HUES6 (cell line): ENCODE data around the gene RALA.
"Not testable (repeated sequence)": the region's sequence is repeated elsewhere in the genome, so short reads cannot be mapped to it uniquely, and the experiment has no call there.

ENCODE experiments used
- H3K27ac ChIP-seq: 2 replicates; pipeline ENCODE4 v1.7.0; 2013; ENCODE audit warnings: low read depth, mild to moderate bottlenecking, low read length, inconsistent platforms
- H3K27me3 ChIP-seq: 2 replicates; pipeline ENCODE4 v1.6.1; 2013; ENCODE audit warnings: low read length; ENCODE audit not compliant: control insufficient read depth, insufficient read depth
- H3K36me3 ChIP-seq: 2 replicates; pipeline ENCODE4 v1.6.1; 2013; ENCODE audit warnings: low read length; ENCODE audit not compliant: control insufficient read depth, insufficient read depth
- H3K4me1 ChIP-seq: 2 replicates; pipeline ENCODE4 v1.6.1; 2013; ENCODE audit warnings: low read length; ENCODE audit not compliant: control insufficient read depth, insufficient read depth
- H3K4me3 ChIP-seq: 2 replicates; pipeline ENCODE4 v1.5.1; 2013; ENCODE audit warnings: low read depth, low read length
- H3K9ac ChIP-seq: one replicate; pipeline ENCODE4 v1.6.1; 2013; ENCODE audit warnings: mild to moderate bottlenecking, low read length
- H3K9me3 ChIP-seq: 2 replicates; pipeline ENCODE4 v1.6.1; 2013; ENCODE audit warnings: low read depth, low read length; ENCODE audit not compliant: control insufficient read depth, insufficient read depth

RALA gene

GRCh38 chr7:39753237-39753636 lies 129.9 kb downstream of the RALA start:
- not testable (repeated sequence) for H3K27me3 ChIP-seq, H3K9ac ChIP-seq, H3K27ac ChIP-seq, H3K36me3 ChIP-seq, H3K9me3 ChIP-seq, H3K4me3 ChIP-seq
- peaks cover 40% of the 10 kb centered on the region for H3K4me1 ChIP-seq

GRCh38 chr7:39753823-39754325 lies 130.5 kb downstream of the RALA start:
- Histone ChIP-seq H3K4me1 (peaks cover 42% of the 10 kb centered on the region), H3K27ac (no peak overlapping the region), H3K4me3 (no peak overlapping the region), H3K9ac (no peak overlapping the region), H3K27me3 (no peaks in the 10 kb centered on the region), H3K36me3 (no peaks in the 10 kb centered on the region), H3K9me3 (peaks cover 4% of the 10 kb centered on the region; the same call in 1 of the 2 replicates)

- Histone ChIP-seq H3K9me3 (peaks cover 4% of the 10 kb centered on the region; the same call in 1 of the 2 replicates), H3K27ac (no peak overlapping the region), H3K4me1 (peaks cover 39% of the 10 kb centered on the region), H3K36me3 (no peaks in the 10 kb centered on the region), H3K27me3 (no peaks in the 10 kb centered on the region), H3K9ac (no peak overlapping the region), H3K4me3 (no peak overlapping the region)
These were observed 131.2 kb downstream of the RALA start for GRCh38 chr7:39754326-39755120.

GRCh38 chr7:39757604-39758003 lies 134.2 kb downstream of the RALA start:
- H3K9ac ChIP-seq: no peak overlapping the region
- H3K4me3 ChIP-seq: no peak overlapping the region
- no peak overlapping the region for H3K27ac ChIP-seq
- H3K36me3 ChIP-seq: no peaks in the 10 kb centered on the region
- peaks cover 51% of the 10 kb centered on the region for H3K4me1 ChIP-seq
- H3K9me3 ChIP-seq: peaks cover 4% of the 10 kb centered on the region; the same call in 1 of the 2 replicates
- no peaks in the 10 kb centered on the region for H3K27me3 ChIP-seq
